CD4-positive, alpha-beta T cell (primary cell): ENCODE data around the gene PLCL1. TPM values are rescaled to one million over a fixed set of nuclear protein-coding genes. Genes with fewer than 3 reads are reported as not detected.

Experiments used
- ATAC-seq: fragments of 200-7000 bp; cut with Tn5 transposase; one replicate; pipeline ENCODE4 v1.10.0; 2022; ENCODE audit warnings: mild to moderate bottlenecking; ENCODE audit not compliant: poor library complexity
- CTCF ChIA-PET: fragments of 350-600 bp; sonication (Branson Sonifier 250); formaldehyde crosslinking; loops from one replicate; lab custom pipeline; 2021; ENCODE audit warnings: antibody characterized with exemption, inconsistent platforms; lab: Charles Lee
- POLR2A ChIA-PET: fragments of 350-600 bp; sonication (Branson Sonifier 250); formaldehyde crosslinking; loops from one replicate; lab custom pipeline; 2021; ENCODE audit warnings: antibody characterized with exemption, inconsistent platforms; lab: Charles Lee
- DNase-seq, 14 experiments: peaks; one replicate each; pipeline ENCODE4 v3.0.0-alpha.2; 2013 to 2020; ENCODE audit warnings: mixed read lengths in 2 of 14
- H3K27ac ChIP-seq, 2 donors: one replicate each; pipeline versions ENCODE4 v1.5.1 to v1.7.0; 2013; ENCODE audit warnings: low read length in 2 of 2, low read depth in 1 of 2, mild to moderate bottlenecking in 1 of 2
- H3K27me3 ChIP-seq, 2 experiments: 1 replicate in 1 of 2; 2 replicates in 1 of 2; pipeline versions ENCODE4 v1.6.1 to v1.7.0; 2013; ENCODE audit warnings: low read length in 2 of 2, control low read depth in 1 of 2, mild to moderate bottlenecking in 1 of 2, moderate library complexity in 1 of 2; ENCODE audit not compliant: insufficient read depth in 2 of 2, control insufficient read depth in 1 of 2
- H3K36me3 ChIP-seq: one replicate; pipeline ENCODE4 v1.6.1; 2013; ENCODE audit warnings: low read length, control low read depth; ENCODE audit not compliant: insufficient read depth
- H3K4me1 ChIP-seq: one replicate; pipeline ENCODE4 v1.6.1; 2013; ENCODE audit warnings: low read length, control low read depth; ENCODE audit not compliant: insufficient read depth
- H3K4me3 ChIP-seq: one replicate; pipeline ENCODE4 v1.5.1; 2013; ENCODE audit warnings: mild to moderate bottlenecking, low read length, moderate library complexity
- H3K9me3 ChIP-seq, 2 experiments: 1 replicate in 1 of 2; 2 replicates in 1 of 2; pipeline versions ENCODE4 v1.6.1 to v1.7.0; 2013; ENCODE audit warnings: low read length in 2 of 2, mild to moderate bottlenecking in 2 of 2, control low read depth in 1 of 2, moderate library complexity in 1 of 2; ENCODE audit not compliant: control insufficient read depth in 1 of 2, insufficient read depth in 1 of 2
- H3K27ac Mint-ChIP-seq: one replicate; pipeline ENCODE4 v1.8.0; 2020; ENCODE audit warnings: mixed read lengths
- H3K27me3 Mint-ChIP-seq: one replicate; pipeline ENCODE4 v1.8.0; 2021; ENCODE audit warnings: mixed read lengths
- H3K36me3 Mint-ChIP-seq: one replicate; pipeline ENCODE4 v1.8.0; 2021; ENCODE audit warnings: low read depth, mixed read lengths
- H3K4me1 Mint-ChIP-seq: one replicate; pipeline ENCODE4 v1.8.0; 2021; ENCODE audit warnings: low read depth, mixed read lengths
- H3K4me3 Mint-ChIP-seq: one replicate; pipeline ENCODE4 v1.8.0; 2020; ENCODE audit warnings: mild to moderate bottlenecking, mixed read lengths
- H3K9me3 Mint-ChIP-seq: one replicate; pipeline ENCODE4 v1.8.0; 2020; ENCODE audit warnings: mixed read lengths
- intact Hi-C, 2 experiments: fragments of 100-400 bp; cut with DNase I in 1 of 2; cut with micrococcal nuclease in 1 of 2; formaldehyde crosslinking; loops; one replicate each; pipeline versions ENCODE4 v1.15.1 to v1.9.0; 2023 to 2025; cut with DNase I, micrococcal nuclease
- polyA plus RNA-seq, 2 donors: library from polyadenylated mRNA; unstranded; fragments of 120-200 nt; gene quantifications; one replicate each; pipeline ENCODE4 v1.2.1, GENCODE V29; 2013
- total RNA-seq, 174 experiments: library from RNA in 2 of 174; stranded (reverse) in 2 of 174; gene quantifications; one replicate each; pipeline ENCODE4 v1.2.3 and lab custom pipeline; 2021 to 2026
- TF ChIP-seq, protein P1 (sequence below): fragments of 200-600 bp; IDR thresholded peaks from one replicate; pipeline ENCODE4 v1.8.0; 2022; ENCODE audit warnings: antibody characterized with exemption, mild to moderate bottlenecking

The PLCL1 gene
- total RNA-seq (10 to 100 TPM; 27.0 to 28.3 TPM), total RNA-seq (lab: John Stamatoyannopoulos, UW) (2.4 to 208 (median 63.9) reads per million in 172 experiments)
- polyA plus RNA-seq (2013, experiment 1 of 2), result 12.7 TPM
- polyA plus RNA-seq (2013, experiment 2 of 2), result 14.3 TPM

DNA sequence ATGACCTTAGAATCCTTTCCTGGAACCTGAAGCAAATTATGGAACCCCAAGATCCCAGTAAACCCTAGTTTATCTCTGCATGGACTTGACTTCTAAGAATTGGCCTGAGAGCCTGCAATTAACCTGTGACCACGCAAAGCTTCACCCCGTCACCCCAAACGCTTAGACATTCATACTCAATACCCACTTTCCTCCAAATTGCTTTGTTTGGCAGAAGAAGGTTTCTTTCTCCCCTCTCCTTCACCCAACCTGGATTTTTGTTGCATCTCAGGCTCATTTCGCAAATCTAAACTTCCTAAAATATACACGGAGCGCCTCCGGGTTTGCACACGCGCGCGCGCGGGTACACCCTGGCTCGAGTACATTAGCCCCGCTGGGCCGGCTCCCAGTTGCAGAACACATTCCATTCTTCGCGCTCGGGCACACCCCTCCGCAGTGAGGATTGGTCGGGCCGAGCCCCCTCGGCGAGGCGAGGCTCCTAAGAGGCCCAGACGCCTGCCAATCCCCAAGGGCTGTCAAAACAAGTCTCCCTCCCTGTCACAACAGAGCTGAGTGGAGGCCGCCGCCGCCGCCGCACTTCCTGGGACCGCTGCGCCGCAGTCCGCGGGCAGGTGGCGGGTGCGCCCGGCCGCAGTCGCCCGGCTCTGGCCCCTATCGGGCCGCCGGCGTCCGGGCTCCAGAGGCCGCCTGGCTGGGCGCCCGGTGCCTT is at the start of gene PLCL1:
PLCL1 (plus strand) TSS at position 545 of the 709 bp plus-strand sequence.
- POLR2A ChIA-PET, result interaction anchor here (0.9 to 2.0 kb wide), 14 partner anchors 9 to 493 kb away, joined by 3 to 13 read pairs (median 6); no protein-coding TSS in a partner anchor
- Mint-ChIP-seq H3K27ac (peak within 1 kb of the TSS; percentile 87), H3K36me3 (peaks cover 8% of the 10 kb centered on the region), H3K27me3 (no peaks in the 10 kb centered on the region), H3K9me3 (no peaks in the 10 kb centered on the region), H3K4me3 (peak within 1 kb of the TSS; percentile 96), H3K4me1 (peaks cover 55% of the 10 kb centered on the region)
- Histone ChIP-seq H3K27me3 (no peaks in the 10 kb centered on the region), H3K36me3 (no peaks in the 10 kb centered on the region), H3K4me1 (peaks cover 29% of the 10 kb centered on the region), H3K4me3 (peak within 1 kb of the TSS; percentile 77), H3K27ac (peak within 1 kb of the TSS in 1 of 2 donors; percentile 68), H3K9me3 (no peaks in the 10 kb centered on the region)
- CTCF ChIA-PET, result interaction anchor here (1.0 to 2.0 kb wide), 4 partner anchors 34 to 493 kb away, joined by 3 to 9 read pairs (median 5); no protein-coding TSS in a partner anchor
- DNase-seq (peak; percentile 82 to 95 (median 90)), ATAC-seq (peak; percentile 96)
- intact Hi-C loops, result loop anchor here (1.0 to 5.0 kb wide), 6 partner anchors 35 to 250 kb away; no protein-coding TSS in a partner anchor
- TF ChIP-seq, protein P1, sequence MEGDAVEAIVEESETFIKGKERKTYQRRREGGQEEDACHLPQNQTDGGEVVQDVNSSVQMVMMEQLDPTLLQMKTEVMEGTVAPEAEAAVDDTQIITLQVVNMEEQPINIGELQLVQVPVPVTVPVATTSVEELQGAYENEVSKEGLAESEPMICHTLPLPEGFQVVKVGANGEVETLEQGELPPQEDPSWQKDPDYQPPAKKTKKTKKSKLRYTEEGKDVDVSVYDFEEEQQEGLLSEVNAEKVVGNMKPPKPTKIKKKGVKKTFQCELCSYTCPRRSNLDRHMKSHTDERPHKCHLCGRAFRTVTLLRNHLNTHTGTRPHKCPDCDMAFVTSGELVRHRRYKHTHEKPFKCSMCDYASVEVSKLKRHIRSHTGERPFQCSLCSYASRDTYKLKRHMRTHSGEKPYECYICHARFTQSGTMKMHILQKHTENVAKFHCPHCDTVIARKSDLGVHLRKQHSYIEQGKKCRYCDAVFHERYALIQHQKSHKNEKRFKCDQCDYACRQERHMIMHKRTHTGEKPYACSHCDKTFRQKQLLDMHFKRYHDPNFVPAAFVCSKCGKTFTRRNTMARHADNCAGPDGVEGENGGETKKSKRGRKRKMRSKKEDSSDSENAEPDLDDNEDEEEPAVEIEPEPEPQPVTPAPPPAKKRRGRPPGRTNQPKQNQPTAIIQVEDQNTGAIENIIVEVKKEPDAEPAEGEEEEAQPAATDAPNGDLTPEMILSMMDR, result no peak

DNA sequence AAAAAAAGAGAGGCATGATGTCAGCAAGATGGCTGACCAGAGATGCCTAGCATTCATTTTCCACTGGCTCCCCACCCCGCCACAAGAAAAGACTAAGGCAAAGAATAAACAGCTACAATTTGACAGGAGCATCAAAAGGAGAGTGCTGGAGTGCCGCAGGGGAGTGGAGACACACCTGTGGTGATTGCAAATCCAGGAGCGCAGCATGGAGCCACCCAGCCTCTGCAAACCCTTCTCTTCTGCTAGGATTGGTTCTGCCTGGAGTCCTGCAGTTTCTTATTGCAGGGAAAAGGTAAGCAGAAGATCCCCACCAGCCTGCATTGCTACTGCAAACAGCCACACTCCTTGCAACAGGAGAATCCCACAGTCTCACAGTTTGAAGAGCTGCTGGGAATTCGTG is 45.4 kb upstream of the PLCL1 start:
- Histone ChIP-seq H3K4me3 (no peak overlapping the region), H3K36me3 (no peaks in the 10 kb centered on the region), H3K27ac (no peak overlapping the region), H3K4me1 (no peaks in the 10 kb centered on the region), H3K27me3 (peaks cover 0 to 9% of the 10 kb centered on the region in 2 experiments), H3K9me3 (peaks cover 14 to 20% of the 10 kb centered on the region in 2 experiments)
- POLR2A ChIA-PET, result no interaction called here
- no peak overlapping the region for H3K4me3 Mint-ChIP-seq
- H3K27ac Mint-ChIP-seq, result no peak overlapping the region
- DNase-seq, result no peak
- TF ChIP-seq, protein P1, result no peak
- no peak for ATAC-seq
- intact Hi-C loops, result no loop called here
- H3K27me3 Mint-ChIP-seq, result peaks cover 14% of the 10 kb centered on the region
- no peaks in the 10 kb centered on the region for H3K36me3 Mint-ChIP-seq
- no peaks in the 10 kb centered on the region for H3K4me1 Mint-ChIP-seq
- CTCF ChIA-PET, result no interaction called here
- H3K9me3 Mint-ChIP-seq, result peaks cover 12% of the 10 kb centered on the region

DNA sequence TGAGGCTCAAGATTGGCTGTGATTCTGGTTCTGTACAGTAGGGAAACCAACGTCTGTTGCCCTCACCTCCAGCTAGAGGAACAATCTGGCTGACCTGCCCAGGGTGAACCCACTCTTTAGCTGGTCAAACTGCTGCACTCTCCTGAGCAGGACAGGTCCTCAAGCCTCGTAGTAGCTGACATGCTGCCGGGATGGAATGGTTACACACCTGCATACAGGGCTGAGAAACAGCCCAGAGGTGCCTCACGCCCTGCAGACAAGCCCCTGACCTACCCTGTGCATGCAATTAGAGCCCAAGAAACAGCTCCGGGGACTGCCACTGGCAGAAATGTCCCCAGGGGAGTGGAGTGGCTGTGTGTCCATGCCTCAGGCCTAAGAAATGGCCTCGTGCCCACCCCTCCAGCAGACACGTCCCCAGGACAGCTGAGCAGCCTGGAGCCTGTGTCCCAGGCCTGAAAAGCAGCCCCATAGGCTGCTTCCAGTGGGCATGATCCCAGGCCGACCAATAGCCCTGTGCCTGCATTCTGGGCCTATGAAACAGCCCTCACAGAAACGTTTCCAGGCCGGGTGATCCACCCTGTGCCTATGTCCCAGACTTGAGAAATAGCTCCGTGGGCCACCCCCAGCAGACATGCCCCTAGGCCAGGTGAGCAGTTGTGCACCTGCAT is 44.6 kb upstream of the PLCL1 start:
- intact Hi-C loops, result no loop called here
- no peaks in the 10 kb centered on the region for H3K4me1 Mint-ChIP-seq
- H3K9me3 ChIP-seq, result peaks cover 14 to 16% of the 10 kb centered on the region in 2 experiments
- no peaks in the 10 kb centered on the region for H3K4me1 ChIP-seq
- no peak overlapping the region for H3K4me3 ChIP-seq
- H3K27me3 ChIP-seq, result peaks cover 0 to 9% of the 10 kb centered on the region in 2 experiments
- DNase-seq (no peak), ATAC-seq (no peak)
- H3K27ac ChIP-seq, result no peak overlapping the region
- H3K36me3 ChIP-seq, result no peaks in the 10 kb centered on the region
- TF ChIP-seq, protein P1, result no peak
- H3K9me3 Mint-ChIP-seq, result peaks cover 12% of the 10 kb centered on the region
- H3K27me3 Mint-ChIP-seq, result peaks cover 19% of the 10 kb centered on the region
- no peaks in the 10 kb centered on the region for H3K36me3 Mint-ChIP-seq
- H3K27ac Mint-ChIP-seq, result no peak overlapping the region
- ChIA-PET POLR2A (no interaction called here), CTCF (no interaction called here)
- H3K4me3 Mint-ChIP-seq, result no peak overlapping the region
